ENCODE measurements around the gene MRPS18C. TPM values are rescaled to one million over a fixed set of nuclear protein-coding genes. Genes with fewer than 3 reads are reported as not detected.

Gene MRPS18C
- total RNA-seq, 4 donors from 2014 or later, result 15.9 to 34.9 (median 18.9) TPM

DNA sequence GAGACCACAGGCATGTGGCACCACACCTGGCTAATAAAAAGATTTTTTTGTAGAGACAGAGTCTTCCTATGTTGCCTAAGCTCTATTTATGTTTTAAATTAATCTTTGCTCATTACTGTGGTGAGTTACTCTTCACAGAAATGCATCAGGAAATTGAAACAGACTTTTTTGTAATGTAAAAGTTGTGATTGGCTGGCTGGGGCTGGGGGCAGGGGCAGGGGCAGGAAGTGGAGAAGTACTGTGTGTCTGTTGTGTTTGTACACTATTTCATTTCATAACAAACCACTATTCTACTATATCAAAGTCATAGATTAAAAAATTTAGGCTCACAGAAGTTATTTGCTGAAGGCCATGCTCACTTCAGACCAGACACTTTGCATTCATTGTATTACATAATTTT lies 48.1 kb downstream of the MRPS18C start:
- TF ChIP-seq, protein P1, sequence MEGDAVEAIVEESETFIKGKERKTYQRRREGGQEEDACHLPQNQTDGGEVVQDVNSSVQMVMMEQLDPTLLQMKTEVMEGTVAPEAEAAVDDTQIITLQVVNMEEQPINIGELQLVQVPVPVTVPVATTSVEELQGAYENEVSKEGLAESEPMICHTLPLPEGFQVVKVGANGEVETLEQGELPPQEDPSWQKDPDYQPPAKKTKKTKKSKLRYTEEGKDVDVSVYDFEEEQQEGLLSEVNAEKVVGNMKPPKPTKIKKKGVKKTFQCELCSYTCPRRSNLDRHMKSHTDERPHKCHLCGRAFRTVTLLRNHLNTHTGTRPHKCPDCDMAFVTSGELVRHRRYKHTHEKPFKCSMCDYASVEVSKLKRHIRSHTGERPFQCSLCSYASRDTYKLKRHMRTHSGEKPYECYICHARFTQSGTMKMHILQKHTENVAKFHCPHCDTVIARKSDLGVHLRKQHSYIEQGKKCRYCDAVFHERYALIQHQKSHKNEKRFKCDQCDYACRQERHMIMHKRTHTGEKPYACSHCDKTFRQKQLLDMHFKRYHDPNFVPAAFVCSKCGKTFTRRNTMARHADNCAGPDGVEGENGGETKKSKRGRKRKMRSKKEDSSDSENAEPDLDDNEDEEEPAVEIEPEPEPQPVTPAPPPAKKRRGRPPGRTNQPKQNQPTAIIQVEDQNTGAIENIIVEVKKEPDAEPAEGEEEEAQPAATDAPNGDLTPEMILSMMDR (IDR thresholded peaks at IDR 0.05; ENCODE audit: low read depth), result no peak

DNA sequence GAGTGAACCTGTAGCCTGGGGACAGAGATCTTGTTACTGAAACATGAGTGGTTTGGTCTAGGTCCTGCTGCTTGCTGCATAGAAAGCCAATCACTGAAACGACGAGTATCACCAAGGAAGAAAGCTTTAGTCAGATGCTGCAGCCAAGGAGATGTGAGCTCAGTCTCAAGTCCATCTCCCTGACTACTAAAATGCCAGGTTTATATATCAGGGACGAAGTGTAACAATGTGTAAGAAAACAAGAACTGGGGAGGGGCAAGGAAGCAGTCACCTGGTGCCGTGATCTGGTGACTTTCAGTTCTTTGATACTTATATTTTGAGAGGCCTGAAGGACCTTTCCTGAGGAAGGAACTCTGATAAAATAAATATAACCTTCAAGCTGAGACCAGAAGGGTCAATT lies 48.6 kb downstream of the MRPS18C start:
- TF ChIP-seq, protein P1 (IDR thresholded peaks at IDR 0.05; ENCODE audit: low read depth), result no peak

DNA sequence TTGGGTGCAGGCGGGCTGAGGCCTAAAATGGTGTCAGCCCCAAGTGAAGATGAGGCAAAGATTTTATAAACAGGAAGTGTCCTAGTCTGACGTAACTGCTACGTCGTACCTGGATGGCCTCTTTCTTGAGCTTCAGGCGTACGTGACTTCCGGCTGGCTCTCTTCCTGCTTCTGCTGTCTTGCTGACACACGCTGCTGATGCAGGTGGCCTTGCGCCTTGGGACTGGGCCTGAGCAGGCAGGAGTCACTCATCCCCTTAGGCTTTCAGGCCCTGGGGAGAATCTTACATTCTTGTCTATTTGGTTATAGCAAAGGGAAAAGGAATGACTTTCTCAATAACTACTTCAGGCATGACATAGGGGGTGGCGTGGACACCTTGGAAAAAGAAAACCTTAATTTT lies 49.1 kb downstream of the MRPS18C start:
- TF ChIP-seq, protein P1 (IDR thresholded peaks at IDR 0.05; ENCODE audit: low read depth), result no peak

DNA sequence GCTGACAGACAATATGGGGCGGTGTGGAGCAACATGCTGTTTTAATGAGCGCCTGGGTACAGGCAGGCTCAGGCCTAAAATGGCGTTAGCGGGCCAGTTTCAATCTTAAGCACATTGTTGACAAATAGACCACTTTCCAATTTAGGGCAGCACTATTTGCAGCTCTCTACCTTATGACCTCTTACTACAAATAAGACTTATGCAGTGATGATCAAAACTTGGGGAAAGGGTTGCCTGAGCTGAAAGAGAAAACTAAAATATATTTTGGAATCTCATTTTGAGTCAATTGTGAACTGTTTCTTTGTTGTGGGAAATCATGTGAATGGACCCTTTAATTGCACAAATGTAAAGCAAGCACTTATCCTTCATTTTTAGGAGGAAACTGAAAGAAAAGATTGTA lies 54.6 kb downstream of the MRPS18C start:
- TF ChIP-seq, protein P1 (IDR thresholded peaks at IDR 0.05; ENCODE audit: low read depth), result no peak

Other genes starting within 250 kb of the MRPS18C start
- 10 to 100 TPM in 2 of 4 donors, 1 to 10 TPM in 2; 6.8 to 13.3 (median 9.3) TPM for gene COQ2, start 171.3 kb upstream of the MRPS18C start, total RNA-seq
- 1 to 10 TPM in 3 of 4 donors, under 1 TPM in 1; 0.75 to 5.4 (median 2.6) TPM for gene HPSE, start 121.2 kb upstream of the MRPS18C start, total RNA-seq
- 10 to 100 TPM; 12.6 to 26.6 (median 19.2) TPM for gene HELQ, start 235 bp upstream of the MRPS18C start, total RNA-seq
- gene ABRAXAS1, start 29.0 kb downstream of the MRPS18C start, total RNA-seq, result 10 to 100 TPM; 17.1 to 18.9 (median 17.7) TPM
- 10 to 100 TPM in 2 of 4 donors, 1 to 10 TPM in 2; 4.4 to 37.5 (median 10.2) TPM for gene GPAT3, start 80.0 kb downstream of the MRPS18C start, total RNA-seq